IPS DF 19.7 (cell line): Measurements from ENCODE around the gene FGFR4.

ENCODE experiments used
- DNase-seq: peaks from one replicate; pipeline ENCODE4 v3.0.0-alpha.2; 2013; ENCODE audit warnings: low read depth, low spot score

Gene FGFR4

GRCh38 chr5:177103523-177104253 is 17.0 kb downstream of the FGFR4 start:
- DNase-seq = no peak

GRCh38 chr5:177105691-177106476 is 19.2 kb downstream of the FGFR4 start:
- DNase-seq = no peak

- no peak for DNase-seq
Measured at GRCh38 chr5:177107159-177107558, 20.4 kb downstream of the FGFR4 start.

- no peak for DNase-seq
Measured at GRCh38 chr5:177109810-177110209, 23.1 kb downstream of the FGFR4 start.

- no peak for DNase-seq
Measured at GRCh38 chr5:177111720-177112394, 25.1 kb downstream of the FGFR4 start.

GRCh38 chr5:177112589-177113220 is 26.0 kb downstream of the FGFR4 start:
- no peak for DNase-seq

- DNase-seq = no peak
Measured at GRCh38 chr5:177113566-177114424, 27.1 kb downstream of the FGFR4 start.

- no peak for DNase-seq
Measured at GRCh38 chr5:177116631-177117373, 30.1 kb downstream of the FGFR4 start.

GRCh38 chr5:177117441-177118045 is 30.8 kb downstream of the FGFR4 start:
- no peak for DNase-seq

- no peak for DNase-seq
Measured at GRCh38 chr5:177122566-177122965, 35.9 kb downstream of the FGFR4 start.

GRCh38 chr5:177123789-177124485 is 37.2 kb downstream of the FGFR4 start:
- no peak for DNase-seq

GRCh38 chr5:177124486-177124991 is 37.8 kb downstream of the FGFR4 start:
- no peak for DNase-seq

- DNase-seq = no peak
Measured at GRCh38 chr5:177126771-177127170, 40.1 kb downstream of the FGFR4 start.

- no peak for DNase-seq
Measured at GRCh38 chr5:177128551-177128981, 41.9 kb downstream of the FGFR4 start.

GRCh38 chr5:177130211-177131018 is 43.7 kb downstream of the FGFR4 start:
- no peak for DNase-seq

- no peak for DNase-seq
Measured at GRCh38 chr5:177131019-177131320, 44.3 kb downstream of the FGFR4 start.

- DNase-seq = no peak
Measured at GRCh38 chr5:177131352-177132135, 44.8 kb downstream of the FGFR4 start.
